Frontal cortex (tissue), 4 donors: ENCODE results near the gene SP2. TPM values are rescaled to one million over a fixed set of nuclear protein-coding genes. Genes with fewer than 3 reads are reported as not detected.

Source experiments
- DNase-seq, 2 donors: peaks; one replicate each; pipeline ENCODE4 v3.0.0; 2012; ENCODE audit warnings: low spot score in 2 of 2
- FAIRE-seq: peaks from 2 replicates; lab custom pipeline; 2012; peaks lifted over from hg19 to GRCh38; lab: Jason Lieb, UNC
- total RNA-seq: library from RNA; depleted of rRNA; stranded (reverse); fragments of >200 nt; gene quantifications from one replicate; pipeline ENCODE4 v1.2.3, GENCODE V29; 2014
- donor health status: control.
- donor health status: control.
- donor health status: control.

The SP2 gene
- total RNA-seq, 1 donor from 2014 or later, result 0.82 TPM

GRCh38 chr17:47945080-47945479 lies 49.0 kb downstream of the SP2 start:
- DNase-seq (no peak), FAIRE-seq (no peak)

DNA sequence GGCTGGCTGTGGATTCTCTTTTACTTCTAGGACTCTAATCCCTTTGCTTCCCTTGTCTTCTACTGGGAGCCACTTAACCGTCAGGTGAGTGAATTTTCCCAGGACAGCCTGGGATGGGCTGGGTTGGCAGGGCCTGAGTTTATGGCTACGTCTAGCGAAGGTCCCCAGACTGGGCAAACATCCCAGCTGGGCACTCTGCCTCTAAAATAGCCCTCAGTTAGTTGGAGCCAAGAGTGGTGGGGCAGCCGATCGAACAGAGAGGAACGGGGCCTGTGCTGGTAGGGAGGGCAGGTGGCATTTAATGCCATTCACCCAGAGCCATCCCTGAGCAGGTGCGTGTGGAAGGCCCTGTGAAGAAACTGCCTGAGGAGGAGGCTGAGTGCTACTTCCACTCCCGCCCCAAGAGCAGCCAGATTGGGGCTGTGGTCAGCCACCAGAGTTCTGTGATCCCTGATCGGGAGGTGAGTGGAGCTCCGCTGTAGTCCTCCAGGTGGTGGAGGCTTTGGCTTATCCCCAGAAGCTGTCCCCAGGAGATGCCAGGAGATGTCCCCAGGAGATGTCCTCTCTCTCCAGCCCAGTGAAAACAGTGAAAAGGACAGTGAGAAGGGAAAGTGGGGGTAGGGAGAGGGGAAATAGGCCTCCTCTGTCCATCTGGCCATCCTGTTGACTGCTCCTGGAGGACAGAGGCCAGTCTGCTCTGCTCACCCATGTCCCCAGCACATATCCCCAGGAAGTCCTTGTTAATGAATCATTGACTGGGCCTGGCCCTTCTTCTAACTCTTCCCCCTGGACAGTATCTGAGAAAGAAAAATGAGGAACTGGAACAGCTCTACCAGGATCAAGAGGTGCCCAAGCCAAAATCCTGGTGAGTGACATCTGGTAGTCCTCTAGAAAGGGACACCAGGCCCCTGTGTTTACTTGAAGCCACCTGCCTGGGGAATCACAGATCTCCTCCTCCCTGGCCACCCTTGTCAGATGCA lies 49.8 kb downstream of the SP2 start:
- DNase-seq (no peak), FAIRE-seq (no peak)

- DNase-seq, result no peak
- no peak for FAIRE-seq
Measured at GRCh38 chr17:47946516-47946915, 50.5 kb downstream of the SP2 start.

GRCh38 chr17:47946929-47947397 lies 50.9 kb downstream of the SP2 start:
- DNase-seq, result peak in 1 of 2 donors; percentile 82
- FAIRE-seq, result no peak

DNA sequence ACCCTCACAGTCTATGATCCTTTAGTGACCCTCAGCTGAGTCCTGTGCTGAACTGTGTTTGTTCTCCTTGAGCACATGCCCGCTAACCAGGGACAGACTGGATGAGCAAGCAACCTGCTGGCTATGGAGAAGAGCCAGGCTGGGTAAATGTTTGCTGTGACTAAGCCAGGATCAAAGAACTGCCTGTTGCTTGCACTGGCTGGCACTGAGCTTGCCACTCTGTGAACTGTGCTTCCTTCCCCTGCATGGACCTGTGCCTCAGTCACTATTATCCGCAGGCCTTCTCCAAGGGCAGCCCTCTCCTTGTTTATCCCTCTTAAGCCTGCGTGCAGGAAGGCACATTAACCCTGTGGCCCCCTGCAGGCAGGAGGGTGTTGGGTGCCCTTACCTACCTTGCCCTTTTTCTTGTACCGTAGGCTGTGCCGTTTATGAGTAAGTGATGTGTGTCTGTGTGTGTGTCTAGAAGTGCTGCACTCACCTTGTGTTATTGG lies 52.7 kb downstream of the SP2 start:
- FAIRE-seq (no peak), DNase-seq (no peak)

DNA sequence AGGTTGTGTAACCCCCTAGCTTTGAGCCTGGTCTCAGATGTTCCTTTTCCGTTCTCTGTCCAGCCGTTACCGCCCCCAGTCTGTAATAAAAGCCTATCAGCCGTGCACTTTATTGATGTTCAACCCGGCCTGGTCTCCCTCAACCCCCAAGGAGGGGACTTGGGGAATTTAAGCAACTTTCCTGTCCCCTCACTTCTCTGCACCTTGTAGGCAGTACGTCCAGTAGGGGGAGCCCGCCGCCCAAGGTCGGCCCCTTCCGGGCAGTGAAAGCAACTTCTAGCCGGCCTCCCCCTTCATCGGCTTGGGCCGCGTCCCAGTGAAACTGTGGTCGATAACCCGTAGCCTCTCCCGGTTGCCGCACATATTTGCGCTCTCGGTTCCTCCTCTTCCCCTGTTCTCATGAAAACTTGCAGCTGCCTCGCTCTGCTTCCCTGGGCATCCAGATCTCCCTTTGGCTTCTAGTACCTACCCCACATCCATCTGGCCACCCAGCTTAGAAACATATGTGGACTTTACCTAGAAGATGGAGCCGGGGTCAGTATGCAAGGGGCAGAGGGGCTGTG lies 53.2 kb downstream of the SP2 start:
- FAIRE-seq (no peak), DNase-seq (peak; percentile 48 to 73)

DNA sequence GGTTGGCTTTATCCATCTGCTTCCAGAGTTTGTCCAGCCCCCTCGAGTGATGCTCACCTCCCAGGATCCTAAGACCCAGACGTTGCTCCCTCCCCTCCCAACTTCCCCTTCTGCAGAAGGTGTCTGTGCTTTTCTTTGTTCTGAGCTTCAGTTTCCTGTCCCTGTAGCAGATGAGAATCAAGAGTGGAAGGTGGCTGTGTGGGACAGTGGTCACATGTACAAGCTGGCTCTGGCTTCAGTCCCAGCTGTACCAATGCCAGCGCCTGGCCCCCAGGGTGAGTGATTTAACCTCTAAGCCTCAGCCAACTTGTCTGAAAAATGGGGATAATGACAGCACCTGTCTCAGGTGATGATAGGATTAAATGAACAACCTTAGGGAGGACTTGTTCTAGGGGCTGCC lies 53.9 kb downstream of the SP2 start:
- FAIRE-seq (no peak), DNase-seq (no peak)

DNA sequence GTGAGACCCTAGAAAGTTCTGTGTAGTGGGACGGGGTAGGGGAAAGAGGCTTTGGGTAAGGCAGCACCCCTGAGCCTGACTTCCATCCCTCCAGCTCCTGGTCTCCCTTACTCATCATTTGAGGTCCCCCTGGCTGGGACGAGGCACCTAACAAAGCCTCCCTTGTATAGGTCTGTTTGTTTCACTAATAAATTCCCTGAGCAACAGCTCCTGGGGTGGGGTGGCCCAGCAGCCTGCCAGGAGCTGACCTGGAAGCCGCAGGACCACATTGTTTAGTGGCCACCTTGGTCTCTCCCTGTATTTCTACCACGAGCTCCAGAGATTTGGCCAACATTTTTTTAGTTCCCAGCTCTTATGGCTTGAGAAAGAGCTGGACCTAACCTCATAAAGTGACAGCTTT lies 54.4 kb downstream of the SP2 start:
- DNase-seq (no peak), FAIRE-seq (no peak)

GRCh38 chr17:47952171-47953021 lies 56.4 kb downstream of the SP2 start:
- FAIRE-seq (no peak), DNase-seq (no peak)

- no peak for FAIRE-seq
- DNase-seq, result no peak
Measured at GRCh38 chr17:47953909-47954308, 57.9 kb downstream of the SP2 start.

DNA sequence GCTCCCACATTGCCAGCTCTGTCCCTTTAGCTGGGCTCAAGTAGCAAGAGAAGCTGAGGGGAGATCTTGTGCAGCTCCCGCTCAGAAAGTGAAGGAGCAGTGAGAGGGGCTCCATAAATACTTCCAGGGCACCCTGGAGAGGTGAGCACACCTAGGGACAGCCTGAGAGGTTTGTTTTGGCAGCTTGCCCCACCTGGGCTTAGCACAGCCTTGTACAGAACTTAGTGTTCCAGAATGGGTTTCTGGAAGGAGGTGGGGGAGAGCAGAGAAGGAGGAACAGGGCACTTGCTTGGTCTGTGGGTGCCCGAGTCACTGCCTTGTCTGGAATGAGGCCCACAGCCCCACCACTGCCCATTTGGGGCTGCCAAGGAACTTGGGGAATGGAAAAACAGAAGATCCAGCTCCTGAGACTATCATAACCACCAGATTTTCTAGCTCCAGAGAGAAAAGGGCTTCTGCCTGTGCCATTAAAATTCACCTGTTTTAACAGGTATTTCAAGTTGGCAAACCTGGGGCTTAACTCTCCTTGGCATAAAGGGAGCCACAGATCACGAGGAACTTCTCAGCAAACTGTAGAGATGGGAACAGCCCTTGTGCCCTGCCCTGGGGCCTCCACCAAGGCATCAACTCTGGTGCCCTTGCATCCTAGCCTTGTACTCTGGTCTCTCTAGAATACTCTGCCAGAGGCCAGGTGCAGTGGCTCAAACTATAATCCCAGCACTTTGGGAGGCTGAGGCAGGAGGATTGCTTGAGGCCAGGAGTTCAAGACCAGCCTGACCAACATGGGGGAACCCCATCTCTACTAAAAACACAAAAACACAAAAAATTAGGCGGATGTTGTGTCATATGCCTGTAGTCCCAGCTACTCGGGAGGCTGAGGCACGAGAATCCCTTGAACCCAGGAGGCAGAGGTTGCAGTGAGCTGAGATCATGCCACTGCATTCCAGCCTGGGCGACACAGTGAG lies 59.7 kb downstream of the SP2 start:
- DNase-seq (no peak), FAIRE-seq (no peak)

DNA sequence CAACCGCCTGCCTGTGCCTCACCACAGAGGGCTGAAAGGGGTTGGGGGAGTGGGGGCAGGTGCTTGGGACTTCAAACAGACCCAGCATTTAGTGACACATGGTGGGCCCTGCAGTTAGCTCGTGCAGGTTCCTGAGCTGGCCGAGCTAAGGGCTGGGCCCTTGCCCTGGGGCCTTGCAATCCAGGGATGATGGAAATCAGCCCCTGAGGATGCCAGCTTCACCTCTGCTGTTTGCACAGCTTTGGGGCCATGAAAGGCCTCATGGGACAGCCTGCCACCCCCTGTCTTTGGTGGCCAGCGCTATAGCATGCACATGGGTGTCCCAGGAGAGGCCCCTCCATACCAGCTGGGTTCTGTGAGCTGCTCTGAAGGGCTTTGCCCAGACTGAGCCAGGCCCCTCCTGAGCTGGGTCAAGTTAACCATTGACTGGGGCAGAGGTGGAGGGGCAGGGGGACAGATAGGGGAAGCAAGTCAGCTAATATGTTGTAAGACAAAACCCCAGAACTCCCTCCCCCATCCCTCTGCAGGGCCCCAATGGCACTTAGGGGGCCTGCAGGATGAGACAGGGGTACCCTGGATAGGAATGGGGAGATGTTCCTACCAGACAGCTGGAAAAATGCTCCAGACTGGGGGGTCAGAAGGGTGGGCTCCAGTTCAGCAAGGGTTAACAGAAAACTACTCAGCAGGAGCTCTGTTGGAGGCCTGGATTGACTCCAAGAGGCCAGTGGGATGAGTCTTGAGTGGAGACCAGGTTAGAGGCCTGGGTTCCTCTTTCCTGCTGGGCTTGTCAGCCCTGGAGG lies 61.0 kb downstream of the SP2 start:
- DNase-seq (no peak), FAIRE-seq (no peak)

- no peak for FAIRE-seq
Measured at GRCh38 chr17:47957591-47958490, 61.8 kb downstream of the SP2 start, which contains the start of gene PRR15L. Gene PRR15L (minus strand): TSS chr17:47957883. CDS start chr17:47953234, 4,649 bp downstream.

GRCh38 chr17:47959825-47960655 lies 64.0 kb downstream of the SP2 start:
- FAIRE-seq, result no peak

More at GRCh38 chr17:47957591-47958490, 61.8 kb downstream of the SP2 start, which contains the start of gene PRR15L:
- DNase-seq, result no peak

GRCh38 chr17:47961406-47961805 lies 65.4 kb downstream of the SP2 start:
- DNase-seq, result no peak
- FAIRE-seq, result no peak

More at GRCh38 chr17:47959825-47960655, 64.0 kb downstream of the SP2 start:
- DNase-seq, result no peak

DNA sequence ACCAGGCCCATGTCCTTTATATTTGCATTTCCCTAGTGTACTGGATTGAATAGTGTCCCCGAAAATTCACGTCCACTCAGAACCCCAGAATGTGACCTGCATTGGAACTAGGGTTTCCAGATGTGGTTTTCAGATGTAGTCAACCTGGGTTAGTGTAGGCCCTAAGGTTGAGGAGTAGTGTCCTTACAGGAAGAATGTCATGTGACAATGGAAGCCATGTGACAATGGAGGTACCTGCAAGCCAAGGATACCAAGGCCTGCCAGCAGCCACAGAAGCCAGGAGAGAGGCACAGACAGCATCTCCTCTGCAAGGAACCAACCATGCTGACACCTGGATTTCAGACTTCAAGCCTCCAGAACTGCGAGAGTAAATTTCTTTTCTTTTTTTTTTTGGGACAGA lies 66.9 kb downstream of the SP2 start:
- DNase-seq, result no peak

More for the DNA sequence above, 66.9 kb downstream of the SP2 start:
- no peak for FAIRE-seq
